Mucosa of descending colon (tissue), 3 donors: ENCODE measurements around the gene KRT6B. TPM values are rescaled to one million over a fixed set of nuclear protein-coding genes. Genes with fewer than 3 reads are reported as not detected.

Experiments used
- ATAC-seq: fragments of 200-7000 bp; cut with Tn5 transposase; one replicate; pipeline ENCODE4 v1.9.1; 2020; ENCODE audit warnings: mild to moderate bottlenecking, moderate library complexity
- DNase-seq, 3 donors: peaks; one replicate each; pipeline ENCODE4 v3.0.0-alpha.2; 2020
- H3K36me3 ChIP-seq: fragments of 200-600 bp; one replicate; pipeline ENCODE4 v1.8.0; 2021; ENCODE audit warnings: low read depth, mild to moderate bottlenecking
- H3K4me1 ChIP-seq: fragments of 200-600 bp; one replicate; pipeline ENCODE4 v1.8.0; 2021; ENCODE audit warnings: low read depth, mild to moderate bottlenecking
- H3K4me3 ChIP-seq: fragments of 200-600 bp; one replicate; pipeline ENCODE4 v1.8.0; 2021; ENCODE audit warnings: mild to moderate bottlenecking
- H3K9me3 ChIP-seq: fragments of 200-600 bp; one replicate; pipeline ENCODE4 v1.8.0; 2021; ENCODE audit warnings: mild to moderate bottlenecking
- intact Hi-C, 2 donors: fragments of 100-400 bp; cut with DNase I in 1 of 2; cut with micrococcal nuclease in 1 of 2; formaldehyde crosslinking; loops; one replicate each; pipeline versions ENCODE4 v1.11.0 to v1.11.1; 2022; cut with DNase I, micrococcal nuclease
- total RNA-seq, 3 donors: library from RNA; stranded (reverse); fragmentation: NEBNext Ultra II Directional in 2 of 3; extraction: Animal tissue kit (Norgen Biotek cat#: 25700) in 2 of 3; gene quantifications; one replicate each; pipeline versions ENCODE4 v1.2.1 to v1.2.4, GENCODE V29; 2021 to 2023
- TF ChIP-seq, protein P1 (sequence below): fragments of 200-600 bp; IDR thresholded peaks from one replicate; pipeline ENCODE4 v1.8.0; 2022; ENCODE audit warnings: antibody characterized with exemption, mild to moderate bottlenecking
- donor health status: DM: no; HTN: no; CAD: no; lungs with moderate emphysema.
- donor health status: DM: no; HTN: no; CAD: no.
- donor health status: DM: no; HTN: yes; CAD: no.

Gene KRT6B
- total RNA-seq, 3 donors from 2014 or later = not detected

DNA sequence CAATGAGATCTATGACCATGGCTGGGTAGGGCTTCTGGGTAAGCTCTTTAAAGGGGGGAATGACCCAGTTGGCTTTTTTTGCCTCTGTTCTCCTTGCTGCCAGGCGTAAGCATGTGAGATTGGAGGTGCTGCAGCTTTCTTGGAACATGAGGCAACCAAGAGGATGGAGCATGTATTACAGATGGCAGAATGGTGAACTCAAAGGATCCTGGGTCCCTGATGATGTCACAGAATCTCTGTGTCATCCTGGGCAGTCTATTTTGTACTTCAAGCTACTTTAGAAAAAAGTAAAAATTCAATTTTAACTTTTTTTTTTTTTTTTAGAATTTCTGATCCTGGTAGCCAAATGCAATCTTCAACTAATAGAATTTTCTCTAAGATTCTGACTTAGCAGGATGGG lies 53.8 kb downstream of the KRT6B start:
- no peak for DNase-seq
- Histone ChIP-seq H3K4me3 (no peak overlapping the region), H3K9me3 (no peaks in the 10 kb centered on the region), H3K4me1 (no peaks in the 10 kb centered on the region), H3K36me3 (no peaks in the 10 kb centered on the region)
- intact Hi-C loops = no loop called here
- no peak for ATAC-seq
- TF ChIP-seq, protein P1, sequence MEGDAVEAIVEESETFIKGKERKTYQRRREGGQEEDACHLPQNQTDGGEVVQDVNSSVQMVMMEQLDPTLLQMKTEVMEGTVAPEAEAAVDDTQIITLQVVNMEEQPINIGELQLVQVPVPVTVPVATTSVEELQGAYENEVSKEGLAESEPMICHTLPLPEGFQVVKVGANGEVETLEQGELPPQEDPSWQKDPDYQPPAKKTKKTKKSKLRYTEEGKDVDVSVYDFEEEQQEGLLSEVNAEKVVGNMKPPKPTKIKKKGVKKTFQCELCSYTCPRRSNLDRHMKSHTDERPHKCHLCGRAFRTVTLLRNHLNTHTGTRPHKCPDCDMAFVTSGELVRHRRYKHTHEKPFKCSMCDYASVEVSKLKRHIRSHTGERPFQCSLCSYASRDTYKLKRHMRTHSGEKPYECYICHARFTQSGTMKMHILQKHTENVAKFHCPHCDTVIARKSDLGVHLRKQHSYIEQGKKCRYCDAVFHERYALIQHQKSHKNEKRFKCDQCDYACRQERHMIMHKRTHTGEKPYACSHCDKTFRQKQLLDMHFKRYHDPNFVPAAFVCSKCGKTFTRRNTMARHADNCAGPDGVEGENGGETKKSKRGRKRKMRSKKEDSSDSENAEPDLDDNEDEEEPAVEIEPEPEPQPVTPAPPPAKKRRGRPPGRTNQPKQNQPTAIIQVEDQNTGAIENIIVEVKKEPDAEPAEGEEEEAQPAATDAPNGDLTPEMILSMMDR = no peak

DNA sequence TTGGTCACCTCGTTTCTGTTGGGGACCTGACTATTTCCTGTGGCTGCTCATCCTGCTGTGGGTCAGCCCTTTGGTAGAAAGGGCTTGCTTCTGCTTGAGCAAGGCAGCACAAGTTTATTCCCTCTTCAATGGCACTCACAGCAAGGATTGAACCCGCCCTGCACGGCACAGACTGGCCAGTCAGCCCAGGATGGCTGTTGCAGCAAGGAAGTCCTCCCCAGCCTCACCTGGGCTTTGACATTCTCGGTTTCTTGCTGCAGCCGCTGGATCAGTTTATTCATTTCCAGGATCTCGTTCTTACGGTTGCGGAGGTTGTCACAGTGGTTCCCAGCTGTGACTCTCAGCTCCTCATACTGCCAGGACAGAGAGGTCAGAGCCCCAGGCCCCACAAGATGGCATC lies 55.3 kb downstream of the KRT6B start:
- ATAC-seq (no peak), DNase-seq (peak in 1 of 3 donors; percentile 1)
- intact Hi-C loops = no loop called here
- Histone ChIP-seq H3K4me3 (no peak overlapping the region), H3K4me1 (no peaks in the 10 kb centered on the region), H3K9me3 (no peaks in the 10 kb centered on the region), H3K36me3 (no peaks in the 10 kb centered on the region)
- TF ChIP-seq, protein P1 = no peak

Other genes with a start within 250 kb of the KRT6B start
- 1 to 10 TPM; 1.0 to 6.4 (median 1.7) TPM for gene KRT7, start 218.9 kb downstream of the KRT6B start, total RNA-seq
- gene KRT86, start 177.5 kb downstream of the KRT6B start, total RNA-seq = under 1 TPM in 2 of 3 donors, not detected in 1; 0.35 to 0.58 TPM
- gene KRT81, start 160.6 kb downstream of the KRT6B start, total RNA-seq = not detected
- not detected for gene KRT83, start 130.7 kb downstream of the KRT6B start, total RNA-seq
- not detected for gene KRT85, start 84.7 kb downstream of the KRT6B start, total RNA-seq
- gene KRT84, start 66.5 kb downstream of the KRT6B start, total RNA-seq = not detected
- gene KRT82, start 45.8 kb downstream of the KRT6B start, total RNA-seq = not detected
- not detected for gene KRT75, start 17.8 kb downstream of the KRT6B start, total RNA-seq
- gene KRT6C, start 21.7 kb upstream of the KRT6B start, total RNA-seq = under 1 TPM in 1 of 3 donors, not detected in 2; 0.20 TPM
- gene KRT6A, start 41.1 kb upstream of the KRT6B start, total RNA-seq = 1 to 10 TPM in 1 of 3 donors, not detected in 2; 1.4 TPM
- 1 to 10 TPM in 1 of 3 donors, not detected in 2; 1.6 TPM for gene KRT5, start 68.2 kb upstream of the KRT6B start, total RNA-seq
- gene KRT71, start 101.0 kb upstream of the KRT6B start, total RNA-seq = not detected
- not detected for gene KRT74, start 121.7 kb upstream of the KRT6B start, total RNA-seq
- not detected for gene KRT72, start 149.3 kb upstream of the KRT6B start, total RNA-seq
- not detected for gene KRT73, start 166.4 kb upstream of the KRT6B start, total RNA-seq
- under 1 TPM in 1 of 3 donors, not detected in 2; 0.12 TPM for gene KRT2, start 200.1 kb upstream of the KRT6B start, total RNA-seq
- gene KRT1, start 228.3 kb upstream of the KRT6B start, total RNA-seq = under 1 TPM; 0.35 to 0.89 (median 0.38) TPM